H9 (cell line): ENCODE measurements around the gene UNC80. TPM values are rescaled to one million over a fixed set of nuclear protein-coding genes. Genes with fewer than 3 reads are reported as not detected.

ENCODE experiments used
- DNase-seq: peaks from one replicate; pipeline ENCODE4 v3.0.0-alpha.2; 2017
- H2AFZ ChIP-seq: one replicate; pipeline ENCODE4 v1.6.1; 2013; ENCODE audit warnings: mild to moderate bottlenecking, low read length, control low read depth, moderate library complexity
- H2AK5ac ChIP-seq: 2 replicates; pipeline ENCODE4 v1.6.1; 2013; ENCODE audit warnings: low read length, control low read depth, mixed read lengths; ENCODE audit not compliant: insufficient read length
- H2BK120ac ChIP-seq: one replicate; pipeline ENCODE4 v1.6.1; 2013; ENCODE audit warnings: low read depth, mild to moderate bottlenecking, low read length, control low read depth, inconsistent platforms; ENCODE audit not compliant: poor library complexity, severe bottlenecking
- H2BK12ac ChIP-seq: 2 replicates; pipeline ENCODE4 v1.6.1; 2013; ENCODE audit warnings: low read length, control low read depth, mixed read lengths, low read depth; ENCODE audit not compliant: insufficient read length
- H2BK15ac ChIP-seq: 2 replicates; pipeline ENCODE4 v1.6.1; 2013; ENCODE audit warnings: low read depth, low read length, control low read depth
- H2BK20ac ChIP-seq: one replicate; pipeline ENCODE4 v1.6.1; 2013; ENCODE audit warnings: low read depth, mild to moderate bottlenecking, low read length, control low read depth, inconsistent platforms; ENCODE audit not compliant: poor library complexity, severe bottlenecking
- H2BK5ac ChIP-seq: 2 replicates; pipeline ENCODE4 v1.6.1; 2013; ENCODE audit warnings: low read length, control low read depth, mixed read lengths; ENCODE audit not compliant: insufficient read length
- H3K14ac ChIP-seq: 2 replicates; pipeline ENCODE4 v1.6.1; 2013; ENCODE audit warnings: low read length, control low read depth; ENCODE audit not compliant: insufficient read depth
- H3K18ac ChIP-seq: 2 replicates; pipeline ENCODE4 v1.6.1; 2013; ENCODE audit warnings: low read depth, mild to moderate bottlenecking, mixed read lengths, low read length, control low read depth; ENCODE audit not compliant: insufficient read length
- H3K23ac ChIP-seq: 2 replicates; pipeline ENCODE4 v1.6.1; 2013; ENCODE audit warnings: low read length, control low read depth, mixed read lengths, low read depth; ENCODE audit not compliant: insufficient read length
- H3K23me2 ChIP-seq: 2 replicates; pipeline ENCODE4 v1.6.1; 2013; ENCODE audit warnings: low read depth, mild to moderate bottlenecking, mixed read lengths, low read length, control low read depth; ENCODE audit not compliant: insufficient read length, poor library complexity, severe bottlenecking
- H3K27ac ChIP-seq: 2 replicates; pipeline ENCODE4 v1.5.1; 2013; ENCODE audit warnings: low read length, control low read depth, mixed read lengths, low read depth; ENCODE audit not compliant: insufficient read length
- H3K27me3 ChIP-seq: 2 replicates; pipeline ENCODE4 v1.6.1; 2013; ENCODE audit warnings: low read length, control low read depth, inconsistent platforms; ENCODE audit not compliant: insufficient read depth
- H3K4ac ChIP-seq: 2 replicates; pipeline ENCODE4 v1.6.1; 2013; ENCODE audit warnings: low read depth, mild to moderate bottlenecking, control low read depth, inconsistent platforms, low read length, moderate library complexity
- H3K4me1 ChIP-seq: 2 replicates; pipeline ENCODE4 v1.6.1; 2013; ENCODE audit warnings: low read length, control low read depth, inconsistent platforms; ENCODE audit not compliant: insufficient read depth
- H3K4me2 ChIP-seq: 2 replicates; pipeline ENCODE4 v1.6.1; 2013; ENCODE audit warnings: low read length, control low read depth, mixed read lengths; ENCODE audit not compliant: insufficient read length, insufficient read depth
- H3K56ac ChIP-seq: 2 replicates; pipeline ENCODE4 v1.6.1; 2013; ENCODE audit warnings: low read depth, mild to moderate bottlenecking, mixed read lengths, low read length, control low read depth; ENCODE audit not compliant: insufficient read length
- H3K79me1 ChIP-seq: 2 replicates; pipeline ENCODE4 v1.6.1; 2013; ENCODE audit warnings: low read depth, mild to moderate bottlenecking, moderate library complexity, low read length, control low read depth, inconsistent platforms; ENCODE audit not compliant: insufficient read depth, poor library complexity, severe bottlenecking
- H3K79me2 ChIP-seq: 2 replicates; pipeline ENCODE4 v1.6.1; 2013; ENCODE audit warnings: low read length, control low read depth, inconsistent platforms; ENCODE audit not compliant: insufficient read depth
- H3K9ac ChIP-seq: 2 replicates; pipeline ENCODE4 v1.6.1; 2013; ENCODE audit warnings: low read length, control low read depth, mixed read lengths; ENCODE audit not compliant: insufficient read length; ENCODE audit errors: extremely low read depth
- H3K9me3 ChIP-seq: one replicate; pipeline ENCODE4 v1.6.1; 2013; ENCODE audit warnings: low read depth, low read length, inconsistent platforms; ENCODE audit not compliant: control insufficient read depth
- H3T11ph ChIP-seq: one replicate; pipeline ENCODE4 v1.6.1; 2013; ENCODE audit warnings: mild to moderate bottlenecking, low read length, control low read depth, inconsistent platforms
- H4K20me1 ChIP-seq: one replicate; pipeline ENCODE4 v1.6.1; 2013; ENCODE audit not compliant: control insufficient read depth, insufficient read length, insufficient read depth
- H4K5ac ChIP-seq: 2 replicates; pipeline ENCODE4 v1.6.1; 2013; ENCODE audit warnings: low read depth, mild to moderate bottlenecking, mixed read lengths, low read length, control low read depth; ENCODE audit not compliant: insufficient read length
- H4K8ac ChIP-seq: replicated peaks from 2 replicates; pipeline ENCODE4 v1.6.1; 2013; ENCODE audit warnings: low read length, control low read depth, mixed read lengths, low read depth; ENCODE audit not compliant: insufficient read length
- H4K91ac ChIP-seq: 2 replicates; pipeline ENCODE4 v1.6.1; 2013; ENCODE audit warnings: low read depth, mild to moderate bottlenecking, moderate library complexity, mixed read lengths, low read length, control low read depth; ENCODE audit not compliant: insufficient read length
- H3K27ac Mint-ChIP-seq, 3 experiments: 2 replicates in 2 of 3; 3 replicates in 1 of 3; pipeline ENCODE4 v1.8.0; 2020 to 2021; ENCODE audit warnings: mixed read lengths in 3 of 3, mild to moderate bottlenecking in 1 of 3, moderate library complexity in 1 of 3
- H3K27me3 Mint-ChIP-seq: 2 replicates; pipeline ENCODE4 v1.8.0; 2021; ENCODE audit warnings: low read depth, mild to moderate bottlenecking, moderate library complexity, mixed read lengths
- H3K36me3 Mint-ChIP-seq, 3 experiments: 2 replicates in 2 of 3; 3 replicates in 1 of 3; pipeline ENCODE4 v1.8.0; 2020 to 2021; ENCODE audit warnings: low read depth in 3 of 3, mixed read lengths in 3 of 3; ENCODE audit not compliant: insufficient read depth in 1 of 3
- H3K4me1 Mint-ChIP-seq, 2 experiments: 2 replicates each; pipeline ENCODE4 v1.8.0; 2020; ENCODE audit warnings: mixed read lengths in 2 of 2
- H3K4me3 Mint-ChIP-seq, 2 experiments: 2 replicates in 1 of 2; 3 replicates in 1 of 2; pipeline ENCODE4 v1.8.0; 2020 to 2021; ENCODE audit warnings: mild to moderate bottlenecking in 2 of 2, mixed read lengths in 2 of 2, moderate library complexity in 1 of 2
- H3K9me3 Mint-ChIP-seq, 2 experiments: 2 replicates in 1 of 2; 3 replicates in 1 of 2; pipeline ENCODE4 v1.8.0; 2020; ENCODE audit warnings: mild to moderate bottlenecking in 2 of 2, mixed read lengths in 2 of 2, moderate library complexity in 1 of 2
- WGBS: extraction: QIAGEN DNeasy Blood & Tissue Kit; methylation state at CpG from one replicate; pipeline ENCODE4 v1.1.7; 2013; ENCODE audit warnings: missing lambda C conversion rate, low lambda C conversion rate, mixed read lengths; ENCODE audit not compliant: insufficient read length; ENCODE audit errors: extremely low coverage; 5-methylcytosine and 5-hydroxymethylcytosine counted together
- total RNA-seq: library from RNA; stranded (reverse); gene quantifications from 2 replicates; pipeline ENCODE4 v1.2.1, GENCODE V29; 2021
- TF ChIP-seq, protein P1 (sequence below): fragments of 200-600 bp; sonication (generic); conservative IDR thresholded peaks from 3 replicates; pipeline ENCODE4 v1.8.0; 2021; ENCODE audit warnings: antibody characterized with exemption, mild to moderate bottlenecking

Gene UNC80
- total RNA-seq, 1 experiment from 2014 or later: 0.52 TPM

DNA sequence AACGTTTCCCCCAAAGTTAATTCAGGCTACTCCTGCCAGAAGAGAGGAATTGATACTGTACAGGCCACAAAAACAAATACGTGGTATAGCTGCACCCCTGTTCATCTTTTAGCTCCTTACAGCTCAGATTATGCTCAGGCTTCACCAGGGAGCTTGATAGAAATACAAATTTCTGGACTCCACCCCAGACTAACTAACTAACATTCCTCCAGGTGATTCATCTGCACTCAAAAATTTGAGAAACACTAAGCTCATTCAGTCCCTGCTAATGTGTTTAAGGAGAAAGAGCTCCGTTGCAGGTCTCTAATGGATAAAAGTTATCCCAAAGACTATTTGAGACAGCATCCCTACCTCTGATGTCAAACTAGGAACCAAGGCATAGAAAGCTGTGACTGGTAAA is 36.8 kb upstream of the UNC80 start:
- Histone ChIP-seq H3K79me1 (no peaks in the 10 kb centered on the region), H3K14ac (no peak overlapping the region), H4K5ac (no peak overlapping the region), H3T11ph (no peak overlapping the region), H3K23ac (no peak overlapping the region), H3K4ac (no peak overlapping the region), H3K56ac (no peak overlapping the region), H4K8ac (no peak overlapping the region), H3K27ac (no peak overlapping the region), H4K91ac (no peak overlapping the region), H3K4me2 (no peak overlapping the region), H3K4me1 (no peaks in the 10 kb centered on the region), H3K79me2 (no peaks in the 10 kb centered on the region), H2BK20ac (no peak overlapping the region), H3K23me2 (no peaks in the 10 kb centered on the region), H2BK120ac (no peak overlapping the region), H3K18ac (no peak overlapping the region), H4K20me1 (no peaks in the 10 kb centered on the region), H2BK15ac (no peak overlapping the region), H3K9me3 (no peaks in the 10 kb centered on the region), H2AK5ac (no peak overlapping the region), H2BK5ac (no peak overlapping the region), H2BK12ac (no peak overlapping the region), H3K27me3 (no peaks in the 10 kb centered on the region), H3K9ac (no peak overlapping the region), H2AFZ (no peak overlapping the region)
- TF ChIP-seq, protein P1, sequence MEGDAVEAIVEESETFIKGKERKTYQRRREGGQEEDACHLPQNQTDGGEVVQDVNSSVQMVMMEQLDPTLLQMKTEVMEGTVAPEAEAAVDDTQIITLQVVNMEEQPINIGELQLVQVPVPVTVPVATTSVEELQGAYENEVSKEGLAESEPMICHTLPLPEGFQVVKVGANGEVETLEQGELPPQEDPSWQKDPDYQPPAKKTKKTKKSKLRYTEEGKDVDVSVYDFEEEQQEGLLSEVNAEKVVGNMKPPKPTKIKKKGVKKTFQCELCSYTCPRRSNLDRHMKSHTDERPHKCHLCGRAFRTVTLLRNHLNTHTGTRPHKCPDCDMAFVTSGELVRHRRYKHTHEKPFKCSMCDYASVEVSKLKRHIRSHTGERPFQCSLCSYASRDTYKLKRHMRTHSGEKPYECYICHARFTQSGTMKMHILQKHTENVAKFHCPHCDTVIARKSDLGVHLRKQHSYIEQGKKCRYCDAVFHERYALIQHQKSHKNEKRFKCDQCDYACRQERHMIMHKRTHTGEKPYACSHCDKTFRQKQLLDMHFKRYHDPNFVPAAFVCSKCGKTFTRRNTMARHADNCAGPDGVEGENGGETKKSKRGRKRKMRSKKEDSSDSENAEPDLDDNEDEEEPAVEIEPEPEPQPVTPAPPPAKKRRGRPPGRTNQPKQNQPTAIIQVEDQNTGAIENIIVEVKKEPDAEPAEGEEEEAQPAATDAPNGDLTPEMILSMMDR: no peak
- H3K4me1 Mint-ChIP-seq: peaks cover 2 to 4% of the 10 kb centered on the region in 2 experiments; a peak in 3 of 4 replicates
- H3K27ac Mint-ChIP-seq: no peak overlapping the region
- H3K4me3 Mint-ChIP-seq: no peak overlapping the region
- H3K27me3 Mint-ChIP-seq: peaks cover 42% of the 10 kb centered on the region
- DNase-seq: no peak
- no peaks in the 10 kb centered on the region for H3K9me3 Mint-ChIP-seq
- WGBS: no CpG with 5 or more reads among the region's 3 CpGs
- H3K36me3 Mint-ChIP-seq: no peaks in the 10 kb centered on the region; a peak in 1 of 7 replicates
